Endodermal cell (in vitro differentiated cells): ENCODE measurements around the gene MLLT3. TPM values are rescaled to one million over a fixed set of nuclear protein-coding genes. Genes with fewer than 3 reads are reported as not detected.
A peak's percentile ranks its signal among the peaks of the same experiment; 100 is the strongest.

Source experiments
- DNase-seq: peaks from one replicate; pipeline ENCODE4 v3.0.0-alpha.2; 2017
- H3K27ac ChIP-seq: 2 replicates; pipeline ENCODE4 v1.5.1; 2013; ENCODE audit warnings: mild to moderate bottlenecking, low read depth, low read length, moderate library complexity
- H3K27me3 ChIP-seq: 2 replicates; pipeline ENCODE4 v1.6.1; 2013; ENCODE audit warnings: mild to moderate bottlenecking, low read length, moderate library complexity; ENCODE audit not compliant: insufficient read depth, control insufficient read depth, poor library complexity, severe bottlenecking
- H3K36me3 ChIP-seq: 2 replicates; pipeline ENCODE4 v1.7.0; 2013; ENCODE audit warnings: mild to moderate bottlenecking, low read length, moderate library complexity; ENCODE audit not compliant: control insufficient read depth, insufficient read depth
- H3K4me1 ChIP-seq: one replicate; pipeline ENCODE4 v1.7.0; 2013; ENCODE audit warnings: low read length; ENCODE audit not compliant: control insufficient read depth, insufficient read depth
- H3K4me3 ChIP-seq: 2 replicates; pipeline ENCODE4 v1.5.1; 2013; ENCODE audit warnings: mild to moderate bottlenecking, low read length, moderate library complexity
- H3K9ac ChIP-seq: 2 replicates; pipeline ENCODE4 v1.6.1; 2013; ENCODE audit warnings: mild to moderate bottlenecking, low read length, moderate library complexity; ENCODE audit not compliant: poor library complexity, severe bottlenecking; ENCODE audit errors: extremely low read depth
- H3K9me3 ChIP-seq: 2 replicates; pipeline ENCODE4 v1.6.1; 2013; ENCODE audit warnings: mild to moderate bottlenecking, low read length, moderate library complexity; ENCODE audit not compliant: control insufficient read depth
- H3K27ac Mint-ChIP-seq: 2 replicates; pipeline ENCODE4 v1.8.0; 2020; ENCODE audit warnings: mixed read lengths
- H3K27me3 Mint-ChIP-seq: 2 replicates; pipeline ENCODE4 v1.8.0; 2021; ENCODE audit warnings: mild to moderate bottlenecking, mixed read lengths; ENCODE audit not compliant: insufficient read depth
- H3K36me3 Mint-ChIP-seq: 2 replicates; pipeline ENCODE4 v1.8.0; 2020; ENCODE audit warnings: low read depth, mixed read lengths
- H3K4me1 Mint-ChIP-seq: 2 replicates; pipeline ENCODE4 v1.8.0; 2020; ENCODE audit warnings: mixed read lengths
- H3K4me3 Mint-ChIP-seq: 2 replicates; pipeline ENCODE4 v1.8.0; 2020; ENCODE audit warnings: mild to moderate bottlenecking, moderate library complexity, mixed read lengths
- H3K9me3 Mint-ChIP-seq: 2 replicates; pipeline ENCODE4 v1.8.0; 2020; ENCODE audit warnings: mild to moderate bottlenecking, mixed read lengths
- WGBS, 2 experiments: methylation state at CpG; one replicate each; pipeline versions ENCODE4 v1.1.5 to v1.1.7; 2013; ENCODE audit warnings: missing lambda C conversion rate in 2 of 2, mixed read lengths in 1 of 2; ENCODE audit not compliant: insufficient coverage in 1 of 2, insufficient read length in 1 of 2; 5-methylcytosine and 5-hydroxymethylcytosine counted together
- total RNA-seq, 2 donors: library from RNA; stranded (reverse); fragmentation: NEBNext Ultra II Directional in 1 of 2; extraction: Animal tissue kit (Norgen Biotek cat#: 25700) in 1 of 2; gene quantifications; 2 replicates in 1 of 2; 3 replicates in 1 of 2; pipeline ENCODE4 v1.2.1, GENCODE V29; 2021
- TF ChIP-seq, protein P1 (sequence below): fragments of 200-600 bp; sonication (generic); conservative IDR thresholded peaks from 2 replicates; pipeline ENCODE4 v1.5.0; 2021; ENCODE audit warnings: antibody characterized with exemption, mild to moderate bottlenecking

MLLT3 gene
- total RNA-seq, 2 donors from 2014 or later: 5.5 to 12.2 TPM

DNA sequence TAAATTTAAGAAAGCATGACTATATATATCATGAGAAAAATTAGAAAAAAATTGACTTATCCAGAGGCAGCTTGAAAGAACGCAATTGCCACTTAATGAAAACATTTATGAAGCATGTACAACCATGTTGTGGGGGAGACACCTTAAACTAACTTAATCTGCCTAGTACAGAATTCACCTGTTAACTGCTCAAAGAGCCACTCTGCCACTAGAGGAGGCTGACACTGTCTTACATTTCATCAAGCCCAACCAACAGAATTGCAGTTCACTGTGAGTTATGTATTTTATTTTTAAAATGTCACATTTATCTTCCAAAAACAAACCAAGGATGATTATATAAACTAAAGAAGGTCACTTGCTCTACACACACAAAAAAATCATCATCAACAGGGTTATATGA lies 252.9 kb downstream of the MLLT3 start:
- no peak overlapping the region for H3K9ac ChIP-seq
- DNase-seq: no peak
- Mint-ChIP-seq H3K4me3 (no peak overlapping the region), H3K9me3 (no peaks in the 10 kb centered on the region), H3K27ac (no peak overlapping the region), H3K36me3 (no peaks in the 10 kb centered on the region), H3K4me1 (no peaks in the 10 kb centered on the region), H3K27me3 (no peaks in the 10 kb centered on the region)
- 93 to 100% methylated on average over 1 of the region's 1 CpG for WGBS, 2 experiments
- no peaks in the 10 kb centered on the region for H3K27me3 ChIP-seq
- H3K36me3 ChIP-seq: no peaks in the 10 kb centered on the region
- peaks cover under 1% of the 10 kb centered on the region for H3K4me1 ChIP-seq
- peaks cover 10% of the 10 kb centered on the region for H3K9me3 ChIP-seq
- H3K4me3 ChIP-seq: no peak overlapping the region
- TF ChIP-seq, protein P1, sequence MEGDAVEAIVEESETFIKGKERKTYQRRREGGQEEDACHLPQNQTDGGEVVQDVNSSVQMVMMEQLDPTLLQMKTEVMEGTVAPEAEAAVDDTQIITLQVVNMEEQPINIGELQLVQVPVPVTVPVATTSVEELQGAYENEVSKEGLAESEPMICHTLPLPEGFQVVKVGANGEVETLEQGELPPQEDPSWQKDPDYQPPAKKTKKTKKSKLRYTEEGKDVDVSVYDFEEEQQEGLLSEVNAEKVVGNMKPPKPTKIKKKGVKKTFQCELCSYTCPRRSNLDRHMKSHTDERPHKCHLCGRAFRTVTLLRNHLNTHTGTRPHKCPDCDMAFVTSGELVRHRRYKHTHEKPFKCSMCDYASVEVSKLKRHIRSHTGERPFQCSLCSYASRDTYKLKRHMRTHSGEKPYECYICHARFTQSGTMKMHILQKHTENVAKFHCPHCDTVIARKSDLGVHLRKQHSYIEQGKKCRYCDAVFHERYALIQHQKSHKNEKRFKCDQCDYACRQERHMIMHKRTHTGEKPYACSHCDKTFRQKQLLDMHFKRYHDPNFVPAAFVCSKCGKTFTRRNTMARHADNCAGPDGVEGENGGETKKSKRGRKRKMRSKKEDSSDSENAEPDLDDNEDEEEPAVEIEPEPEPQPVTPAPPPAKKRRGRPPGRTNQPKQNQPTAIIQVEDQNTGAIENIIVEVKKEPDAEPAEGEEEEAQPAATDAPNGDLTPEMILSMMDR: peak; percentile 51
- H3K27ac ChIP-seq: no peak overlapping the region

DNA sequence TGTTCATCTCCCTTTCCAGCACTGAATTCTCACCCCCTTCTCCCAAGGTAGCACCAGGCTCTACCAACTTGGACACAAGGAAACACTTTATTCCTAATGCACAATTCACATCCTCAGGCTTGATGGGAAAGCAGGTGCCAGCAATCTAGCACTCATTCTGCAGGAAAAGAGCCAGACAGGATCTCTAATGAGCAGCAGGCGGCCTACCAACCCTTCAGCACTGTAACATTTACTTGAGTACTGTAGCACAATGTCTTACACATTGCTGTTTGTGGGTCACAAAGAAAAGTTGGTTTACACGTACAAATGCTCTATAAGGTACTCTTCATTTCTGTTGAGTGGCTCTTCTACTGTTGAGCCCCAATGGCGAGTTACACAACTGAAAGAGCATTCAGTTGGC lies 254.4 kb downstream of the MLLT3 start:
- 90 to 95% methylated on average over 3 of the region's 3 CpGs for WGBS, 2 experiments

DNA sequence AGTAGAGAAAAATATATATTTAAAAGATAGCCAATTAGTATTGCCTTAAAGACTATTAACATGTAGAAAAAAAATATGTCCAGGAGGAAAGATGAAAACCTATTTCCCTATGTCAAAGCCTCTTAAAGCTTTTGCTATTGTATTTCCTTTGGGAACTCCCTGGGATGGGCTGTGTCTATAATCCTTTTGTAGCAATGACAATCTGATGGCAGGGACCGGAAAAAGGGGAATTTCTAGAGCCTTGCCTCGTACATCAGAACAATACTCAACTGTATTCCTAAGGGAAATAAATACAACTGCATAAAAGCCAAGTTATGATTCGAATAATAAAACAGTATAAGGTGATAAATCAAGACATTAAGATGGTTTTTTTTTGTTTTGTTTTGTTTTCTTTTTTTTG lies 257.3 kb downstream of the MLLT3 start:
- Histone ChIP-seq H3K27ac (no peak overlapping the region), H3K9me3 (no peaks in the 10 kb centered on the region), H3K9ac (no peak overlapping the region), H3K4me3 (no peak overlapping the region), H3K36me3 (peaks cover 6% of the 10 kb centered on the region), H3K27me3 (no peaks in the 10 kb centered on the region), H3K4me1 (peaks cover 15% of the 10 kb centered on the region)
- Mint-ChIP-seq H3K4me3 (no peak overlapping the region), H3K9me3 (no peaks in the 10 kb centered on the region), H3K4me1 (peaks cover 6% of the 10 kb centered on the region), H3K36me3 (no peaks in the 10 kb centered on the region), H3K27ac (no peak overlapping the region), H3K27me3 (no peaks in the 10 kb centered on the region)
- TF ChIP-seq, protein P1: no peak
- WGBS, 2 experiments: 96% methylated on average over 3 of the region's 3 CpGs; no CpG with 5 or more reads in 1 of the 2 experiments
- no peak for DNase-seq

More for the DNA sequence above, 254.4 kb downstream of the MLLT3 start:
- no peaks in the 10 kb centered on the region for H3K36me3 Mint-ChIP-seq
- Histone ChIP-seq H3K27ac (no peak overlapping the region), H3K36me3 (no peaks in the 10 kb centered on the region), H3K4me1 (peaks cover 14% of the 10 kb centered on the region), H3K4me3 (no peak overlapping the region), H3K9ac (no peak overlapping the region), H3K27me3 (no peaks in the 10 kb centered on the region), H3K9me3 (peaks cover 10% of the 10 kb centered on the region)
- no peak overlapping the region for H3K4me3 Mint-ChIP-seq
- peaks cover 5% of the 10 kb centered on the region for H3K4me1 Mint-ChIP-seq
- no peaks in the 10 kb centered on the region for H3K27me3 Mint-ChIP-seq
- TF ChIP-seq, protein P1: no peak
- H3K27ac Mint-ChIP-seq: no peak overlapping the region
- DNase-seq: no peak
- no peaks in the 10 kb centered on the region for H3K9me3 Mint-ChIP-seq
